HG03575 (cell line): ENCODE measurements around the gene VPS72.

Experiments used
- ATAC-seq: cut with Tn5 transposase; IDR thresholded peaks from one replicate; pipeline ENCODE4 v1.9.1; 2021; ENCODE audit not compliant: unreplicated experiment, insufficient number of reproducible peaks, low FRiP score; ENCODE audit errors: extremely low read depth

The VPS72 gene

GRCh38 chr1:151128800-151129199 lies 61.2 kb downstream of the VPS72 start:
- no peak for ATAC-seq
